HG03139 (cell line): ENCODE results near the gene CALY.

Experiments used
- ATAC-seq: cut with Tn5 transposase; IDR thresholded peaks from one replicate; pipeline ENCODE4 v1.9.1; 2021; ENCODE audit not compliant: unreplicated experiment

Gene CALY

DNA sequence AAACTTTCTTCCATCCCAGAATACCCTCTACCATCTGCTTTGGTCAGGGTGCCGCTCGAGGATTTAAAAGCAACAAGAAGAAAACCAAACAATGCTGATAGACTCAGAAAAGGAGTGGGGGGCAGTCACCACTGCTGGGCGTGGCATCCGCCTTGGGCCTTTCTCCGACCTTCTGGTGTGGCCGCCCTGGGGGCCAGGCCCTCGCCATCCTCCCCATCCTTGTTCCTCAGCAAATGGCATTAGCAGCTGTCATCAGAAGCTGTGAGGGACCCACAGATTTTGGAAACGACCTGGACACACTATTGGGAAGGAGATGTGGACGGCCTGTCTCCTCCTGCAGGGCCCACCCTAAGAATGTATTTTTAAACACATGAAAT, 23.9 kb downstream of the CALY start:
- ATAC-seq: no peak

DNA sequence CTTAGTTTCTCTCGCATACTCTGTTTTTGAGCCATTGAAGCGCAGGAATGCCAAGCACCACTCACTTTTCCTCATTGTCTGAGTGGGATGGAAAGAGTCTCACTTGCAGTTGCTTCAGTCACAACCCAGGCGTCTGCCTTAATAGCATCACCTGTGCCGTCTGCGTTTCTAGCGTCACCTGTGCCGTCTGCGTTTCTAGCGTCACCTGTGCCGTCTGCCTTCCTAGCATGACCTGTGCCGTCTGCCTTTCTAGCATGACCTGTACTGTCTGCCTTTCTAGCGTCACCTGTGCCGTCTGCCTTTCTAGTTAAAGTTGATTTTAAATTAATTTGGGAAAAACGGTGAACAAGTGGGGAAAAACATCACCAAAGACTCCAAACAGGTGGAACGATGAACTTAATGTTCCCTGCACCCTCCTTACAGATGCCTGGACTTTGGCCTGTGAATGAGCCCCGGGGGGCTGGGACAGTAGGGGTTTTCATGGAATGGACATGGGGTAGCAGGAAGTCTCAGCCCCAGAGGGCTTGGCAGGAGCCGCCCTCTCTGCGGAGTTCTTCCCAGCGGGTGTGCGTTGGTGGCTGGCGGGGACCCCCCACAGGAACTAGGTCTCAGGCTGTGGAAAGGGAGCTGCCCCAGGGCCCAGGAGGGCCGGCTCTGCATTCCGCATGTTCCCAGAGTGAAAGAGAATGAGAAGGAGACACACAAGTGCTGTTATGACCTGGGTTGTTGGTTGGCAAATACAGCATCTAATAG, 24.5 kb downstream of the CALY start:
- no peak for ATAC-seq

DNA sequence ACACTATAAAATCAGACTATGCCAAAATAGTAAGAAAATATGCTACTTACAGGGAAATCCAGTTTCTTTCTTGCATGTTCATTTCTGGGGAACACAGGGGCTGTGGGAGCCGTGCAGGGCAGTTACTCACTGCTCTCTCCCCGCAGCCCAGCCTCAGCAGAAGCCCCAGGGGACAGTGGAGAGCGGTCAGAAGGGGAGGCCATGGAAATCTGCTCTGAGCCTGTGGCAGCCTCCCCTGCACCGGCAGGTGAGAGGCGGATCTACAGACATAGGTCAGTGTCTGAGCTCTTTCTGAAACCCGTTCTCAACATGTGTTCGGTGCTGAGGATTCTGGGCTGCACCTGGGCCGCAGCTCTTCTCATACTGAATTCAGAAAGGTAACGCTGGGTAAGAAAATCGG, 25.1 kb downstream of the CALY start:
- no peak for ATAC-seq

DNA sequence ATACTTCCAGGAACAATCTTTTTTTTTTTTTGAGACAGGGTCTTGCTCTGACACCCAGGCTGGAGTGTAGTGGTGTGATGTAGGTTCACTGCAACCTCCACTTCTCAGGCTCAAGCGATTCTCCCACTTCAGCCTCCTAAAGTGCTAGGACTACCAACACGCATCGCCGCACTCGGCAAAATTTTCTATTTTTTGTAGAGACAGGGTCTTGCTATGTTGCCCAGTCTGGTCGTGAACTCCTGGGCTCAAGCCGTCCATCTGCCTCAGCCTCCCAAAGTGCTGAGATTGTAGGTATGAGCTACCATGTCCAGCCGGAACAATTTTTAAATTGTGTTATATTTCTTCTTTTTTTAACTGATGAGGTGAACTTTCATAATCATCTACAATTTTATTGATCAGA, 25.9 kb downstream of the CALY start:
- no peak for ATAC-seq

DNA sequence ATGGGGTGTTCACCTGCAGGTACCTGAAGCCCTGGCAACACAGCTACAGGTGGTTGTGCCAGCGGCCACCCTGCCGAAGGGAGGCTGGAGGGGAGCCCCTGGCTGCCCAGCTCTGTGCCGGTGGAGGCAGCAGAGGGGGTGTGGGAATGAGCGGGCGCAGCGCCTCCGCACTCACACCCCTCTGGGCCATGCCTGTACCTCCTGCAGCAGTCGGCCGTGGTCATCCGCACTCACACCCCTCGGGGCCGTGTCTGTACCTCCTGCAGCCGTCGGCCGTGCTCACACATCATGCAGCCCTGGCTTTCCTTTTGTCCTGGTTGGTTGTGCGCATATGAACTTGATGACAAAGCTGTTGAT, 26.3 kb downstream of the CALY start:
- ATAC-seq: no peak

DNA sequence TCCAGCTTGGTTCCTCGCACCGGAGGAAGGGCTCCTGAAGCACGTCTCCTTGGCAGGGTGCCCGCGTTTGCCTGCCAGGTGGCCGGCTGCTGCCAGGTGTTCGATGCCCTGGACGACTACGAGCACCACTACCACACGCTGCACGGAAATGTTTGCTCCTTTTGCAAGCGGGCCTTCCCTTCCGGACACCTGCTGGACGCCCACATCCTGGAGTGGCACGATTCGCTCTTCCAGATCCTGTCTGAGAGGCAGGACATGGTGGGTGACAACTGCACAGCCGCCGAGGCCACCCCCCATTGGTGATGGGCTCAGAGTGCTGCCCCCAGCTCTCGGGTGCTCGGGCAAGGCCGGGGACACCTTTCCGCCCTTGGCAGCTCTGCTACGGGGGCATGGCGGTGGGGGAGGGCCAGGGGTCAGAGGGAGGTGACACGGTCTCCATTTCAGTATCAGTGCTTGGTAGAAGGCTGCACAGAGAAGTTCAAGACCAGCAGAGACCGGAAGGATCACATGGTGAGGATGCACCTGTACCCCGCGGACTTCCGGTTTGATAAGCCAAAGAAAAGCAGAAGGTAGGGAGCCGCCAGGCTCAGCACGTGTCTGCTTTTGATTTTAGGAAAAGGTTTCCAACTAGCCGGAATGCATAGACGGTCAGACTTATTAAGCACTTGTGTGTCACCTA, 26.8 kb downstream of the CALY start:
- ATAC-seq: no peak

DNA sequence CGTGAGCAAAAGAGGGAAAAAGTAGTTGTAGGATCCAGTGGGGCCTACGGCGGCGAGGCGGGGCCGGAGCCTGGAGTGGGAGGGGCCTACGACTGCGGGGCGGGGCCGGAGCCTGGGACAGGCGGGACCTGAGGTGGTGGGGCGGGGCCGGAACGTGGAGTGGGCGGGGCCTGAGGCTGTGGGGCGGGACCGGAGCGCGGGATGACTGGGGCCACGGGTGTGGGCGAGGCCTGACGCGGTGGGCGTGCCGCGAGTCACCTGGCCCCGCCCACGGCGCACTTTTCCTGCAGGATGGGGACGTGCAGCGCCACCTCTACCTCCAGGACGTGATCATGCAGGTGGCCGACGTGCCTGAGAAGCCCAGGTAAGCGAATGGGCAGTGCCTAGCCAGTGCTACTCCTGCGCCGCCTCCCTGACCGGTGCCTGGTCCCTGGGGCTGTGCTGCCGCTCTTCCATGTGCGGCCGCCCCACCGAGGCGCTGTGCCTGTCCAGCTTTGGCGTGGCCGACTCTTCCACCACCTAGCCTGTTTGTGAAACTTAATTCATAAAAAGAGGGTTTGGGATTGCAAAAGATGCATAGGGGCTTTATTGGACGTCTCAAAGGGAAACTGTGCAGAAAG, 27.5 kb downstream of the CALY start:
- peak; percentile 75 for ATAC-seq

DNA sequence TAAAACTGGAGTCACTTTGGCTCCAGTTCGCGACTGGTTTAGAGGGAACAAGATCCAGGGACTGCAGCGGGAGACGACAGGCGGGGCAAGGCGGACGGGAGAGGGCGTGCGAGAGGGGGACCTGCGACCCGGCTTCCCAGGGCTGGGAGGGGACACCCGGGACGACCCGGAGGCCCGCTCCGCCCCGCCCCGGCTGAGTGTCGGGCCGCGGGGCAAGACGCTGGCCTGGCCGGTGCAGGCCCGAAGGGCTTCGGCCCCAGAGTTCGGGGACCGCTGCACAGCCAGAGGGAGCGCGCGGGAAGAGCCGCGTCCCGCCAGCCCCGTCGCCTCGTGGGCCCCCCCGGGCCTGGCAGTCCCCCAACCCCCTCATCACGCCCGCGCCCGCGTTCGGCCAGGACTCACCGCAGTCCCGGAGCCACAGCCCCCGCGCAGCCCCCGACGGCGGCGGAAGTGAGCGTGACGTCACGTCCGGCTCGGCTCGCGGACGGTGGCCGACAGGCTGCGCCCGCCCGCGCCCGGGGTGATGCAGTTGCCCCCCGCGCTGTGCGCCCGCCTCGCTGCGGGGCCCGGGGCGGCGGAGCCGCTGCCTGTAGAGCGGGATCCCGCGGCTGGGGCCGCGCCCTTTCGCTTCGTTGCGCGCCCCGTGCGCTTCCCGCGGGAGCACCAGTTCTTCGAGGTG, 28.1 kb downstream of the CALY start, which contains the start of the genes TUBGCP2 and ZNF511:
TSS of gene TUBGCP2 (minus strand) at position 452 of the 679 bp plus-strand sequence. CDS start 5,931 bp downstream, outside the sequence.
TSS of gene ZNF511 (plus strand) at position 494 of the 679 bp plus-strand sequence. CDS start at position 524, 30 bp downstream.
- ATAC-seq: peak; percentile 74

DNA sequence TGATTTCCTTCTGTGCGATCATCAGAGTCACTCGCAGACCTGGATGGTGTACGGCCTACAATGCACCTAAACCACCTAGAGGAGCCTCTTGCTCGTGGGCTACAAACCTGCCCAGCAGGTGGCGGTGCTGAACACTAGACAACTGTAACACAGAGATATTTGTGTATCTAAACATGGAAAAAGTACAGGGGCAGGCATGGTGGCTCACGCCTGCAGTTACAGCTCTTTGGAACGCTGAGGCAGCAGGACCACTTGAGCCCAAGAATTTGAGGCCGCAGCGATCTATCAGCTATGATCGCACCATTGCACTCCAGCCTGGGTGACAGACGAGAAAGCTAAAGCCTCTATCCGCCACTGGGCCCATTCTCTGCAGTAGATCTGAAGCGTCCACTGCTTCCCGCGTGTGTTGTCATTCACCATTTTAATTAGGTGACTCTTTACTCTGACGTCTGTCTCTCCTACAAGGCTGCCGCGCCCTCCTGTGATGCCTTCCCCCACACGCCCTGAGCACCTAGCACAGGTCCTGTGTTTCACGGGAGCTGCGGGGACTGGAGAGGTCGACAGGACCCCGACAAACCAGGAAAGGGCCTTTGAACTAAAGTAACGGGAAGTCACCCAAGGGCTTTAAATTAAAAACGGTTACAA, 28.8 kb downstream of the CALY start:
- peak; percentile 29 for ATAC-seq

DNA sequence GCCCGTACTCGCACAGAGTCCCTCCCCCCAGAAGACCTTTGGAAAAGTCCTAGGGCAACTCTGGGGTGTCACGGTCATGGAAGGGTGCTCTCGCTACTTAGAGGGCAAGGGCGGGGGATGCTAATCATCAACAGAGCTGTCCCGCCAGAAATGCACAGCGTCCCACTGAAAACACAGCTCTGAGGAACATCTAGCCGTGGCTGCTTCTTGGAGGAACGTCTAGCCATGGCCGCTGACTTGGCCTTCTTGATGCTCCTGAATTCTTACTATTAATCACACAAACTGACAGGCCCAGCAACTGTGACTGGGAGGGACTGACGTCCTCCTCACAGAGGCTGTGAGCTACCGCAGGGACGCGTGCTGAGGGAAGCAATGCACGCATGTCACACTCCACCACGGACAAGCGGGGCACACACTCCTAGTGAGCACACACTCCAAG, 29.7 kb downstream of the CALY start:
- ATAC-seq: no peak

DNA sequence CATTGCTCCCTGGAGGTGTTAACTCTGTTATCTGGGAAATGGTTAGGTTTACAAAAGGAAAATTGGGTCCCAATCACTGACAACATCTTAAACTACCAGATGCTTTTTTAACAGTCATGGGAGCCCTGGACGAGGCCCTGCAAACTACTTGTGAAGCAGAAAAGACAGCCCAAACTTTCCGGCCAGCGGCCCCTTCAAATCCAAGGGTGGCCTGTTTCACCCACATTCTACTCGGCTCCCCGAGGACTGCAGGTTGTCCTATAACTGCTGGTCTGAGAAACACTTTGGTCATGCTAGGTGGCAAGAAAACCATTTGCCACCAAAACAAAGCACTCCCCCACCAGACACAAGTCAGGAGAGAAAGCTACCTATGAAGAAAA, 30.6 kb downstream of the CALY start:
- no peak for ATAC-seq

DNA sequence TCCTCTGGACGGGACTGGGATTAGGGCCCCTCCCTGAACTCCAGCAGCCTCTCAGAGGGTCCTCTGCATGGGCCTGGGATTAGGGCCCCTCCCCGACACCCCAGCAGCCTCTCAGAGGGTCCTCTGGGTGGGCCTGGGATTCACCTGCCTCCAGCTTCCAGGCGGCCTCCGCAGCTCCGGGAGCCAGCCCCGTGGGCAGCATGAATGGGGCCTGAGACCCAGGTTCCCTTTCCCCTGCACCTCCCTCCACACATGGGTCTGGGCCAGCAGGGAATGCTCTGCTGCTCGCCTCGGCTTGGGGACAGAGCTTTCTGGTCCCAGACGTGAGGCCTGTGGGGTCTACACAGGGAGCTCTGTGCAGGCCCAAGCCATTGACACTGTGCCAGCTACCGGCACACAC, 33.5 kb downstream of the CALY start:
- no peak for ATAC-seq

DNA sequence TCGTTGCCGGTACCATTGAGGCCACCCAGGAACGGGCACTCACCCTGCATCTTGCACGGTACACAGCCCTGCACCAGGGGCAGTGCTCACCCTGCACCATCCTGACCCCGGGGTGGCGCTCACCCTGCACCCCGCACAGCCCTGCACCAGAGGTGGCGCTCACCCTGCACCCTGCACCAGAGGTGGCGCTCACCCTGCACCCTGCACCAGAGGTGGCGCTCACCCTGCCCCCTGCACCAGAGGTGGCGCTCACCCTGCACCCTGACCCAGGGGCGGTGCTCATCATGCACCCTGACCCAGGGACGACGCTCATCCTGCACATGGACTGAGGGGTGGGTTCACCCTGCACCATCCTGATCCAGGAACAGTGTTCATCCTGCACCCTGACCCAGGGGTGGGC, 34.5 kb downstream of the CALY start:
- ATAC-seq: no peak

DNA sequence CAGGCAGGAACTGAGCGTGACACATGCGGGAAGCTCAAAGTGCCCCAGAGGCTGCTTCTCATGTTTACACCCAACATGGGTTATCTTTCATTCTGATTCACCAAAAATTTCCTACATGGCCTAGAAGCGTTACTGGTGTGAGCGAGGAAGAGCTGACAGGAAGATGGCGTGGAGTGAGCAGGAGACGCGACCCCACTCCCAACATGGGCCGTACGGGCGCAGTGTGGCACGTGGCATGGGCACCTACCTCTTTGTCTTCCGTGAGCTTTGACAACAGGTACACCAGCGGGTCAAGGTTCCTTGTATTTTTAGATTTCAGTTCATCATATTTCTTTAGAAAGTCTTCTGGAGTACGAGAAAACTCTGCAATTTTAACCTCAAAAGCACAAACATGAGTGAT, 37.0 kb downstream of the CALY start:
- ATAC-seq: no peak

DNA sequence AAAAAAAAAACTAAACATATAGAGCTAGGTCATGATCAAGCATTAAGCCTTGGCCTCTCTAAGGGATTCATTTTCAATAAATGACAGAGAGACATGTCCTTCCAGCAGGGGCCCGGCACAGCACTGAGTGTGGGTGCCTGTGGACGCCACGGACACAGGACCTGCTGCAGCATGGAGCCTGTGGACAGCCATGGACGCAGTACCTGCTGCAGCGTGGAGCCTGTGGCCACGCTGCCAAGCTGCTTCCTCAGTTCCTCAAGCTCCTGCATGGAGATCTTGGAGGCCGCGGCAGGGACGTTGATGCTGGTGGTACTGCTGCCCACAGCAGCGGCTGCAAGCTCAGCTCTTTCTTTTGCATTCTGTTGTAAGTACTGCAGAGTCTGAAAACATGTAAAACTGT, 37.5 kb downstream of the CALY start:
- no peak for ATAC-seq

DNA sequence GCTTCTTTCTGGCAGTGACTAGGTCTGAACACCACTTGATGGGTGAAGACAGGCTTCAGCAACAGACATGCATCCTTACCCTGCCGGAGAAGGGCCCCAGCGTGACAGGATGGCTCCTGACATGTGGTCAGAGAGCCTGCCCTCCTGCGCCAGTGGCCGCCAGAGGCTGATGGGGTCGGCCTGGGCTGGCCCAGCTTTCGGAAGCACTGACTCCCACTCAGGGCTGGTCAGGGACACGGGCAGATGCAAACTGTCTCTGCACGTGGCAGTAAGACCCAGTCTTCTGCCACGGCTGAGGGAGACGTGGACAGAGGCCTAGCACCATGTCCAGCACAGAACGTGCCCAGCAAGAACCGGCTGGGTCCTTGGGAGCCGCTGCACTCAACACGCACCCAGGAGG, 38.2 kb downstream of the CALY start:
- ATAC-seq: no peak

DNA sequence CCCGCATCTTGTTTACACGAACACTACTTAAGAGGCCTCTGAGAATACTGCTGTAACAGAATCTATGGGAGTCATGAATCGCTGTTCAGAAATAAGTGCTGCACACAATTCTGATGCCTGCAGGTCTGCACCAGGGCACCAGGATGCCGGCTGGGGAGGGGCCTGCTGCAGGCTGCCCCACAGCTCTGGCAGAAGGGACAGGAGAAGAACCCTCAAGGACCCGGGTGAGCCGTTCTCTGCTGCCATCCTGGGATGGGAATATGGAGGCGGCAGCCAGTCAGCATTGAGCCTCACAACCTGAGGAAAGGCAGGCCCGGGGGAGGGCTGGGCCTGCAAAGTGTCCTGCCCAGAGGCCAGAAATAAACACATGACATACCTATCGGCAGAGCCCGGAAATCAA, 39.2 kb downstream of the CALY start:
- no peak for ATAC-seq

DNA sequence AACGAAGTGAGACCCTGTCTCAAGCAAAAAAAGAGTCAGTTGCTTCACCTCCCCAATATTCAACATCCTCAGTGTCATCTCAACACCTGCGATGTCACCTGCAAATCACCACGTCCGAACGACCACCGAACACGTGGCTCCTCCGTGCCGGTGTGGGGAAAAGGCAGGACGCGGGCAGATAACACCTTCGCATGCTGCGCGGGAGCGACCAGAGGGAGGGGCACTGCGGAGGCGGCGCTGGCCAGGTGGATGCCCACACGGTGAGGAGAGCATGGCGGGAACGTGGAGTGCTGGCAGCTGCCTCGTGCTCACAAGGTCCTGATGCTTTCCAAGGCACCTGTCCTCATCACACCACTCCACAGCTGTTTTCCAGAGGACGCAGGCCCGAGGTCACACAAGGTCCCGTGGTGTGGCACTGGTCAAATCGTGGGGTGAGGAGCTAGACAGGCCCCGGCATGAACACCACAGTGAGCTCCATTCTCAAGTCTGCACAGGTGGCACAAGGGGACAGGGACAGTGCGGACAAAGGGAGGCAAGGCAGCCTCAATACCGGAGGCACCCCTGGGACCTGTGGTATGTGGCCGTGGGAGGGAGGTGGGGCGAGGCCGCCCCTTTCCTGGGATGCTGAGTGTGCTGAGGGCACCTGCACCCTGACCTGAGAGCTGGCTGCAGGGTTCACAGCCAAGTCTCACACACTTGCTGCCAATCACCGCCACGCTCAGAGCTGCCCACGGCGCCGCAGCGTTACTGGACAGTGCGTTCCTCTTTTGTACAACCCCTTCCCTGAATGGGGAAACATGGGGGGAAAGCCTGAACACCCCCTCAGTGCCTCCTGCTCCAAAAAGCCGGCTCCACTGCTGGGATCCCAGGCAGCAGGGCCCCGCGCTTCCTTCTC, 41.0 kb downstream of the CALY start:
- ATAC-seq: no peak

DNA sequence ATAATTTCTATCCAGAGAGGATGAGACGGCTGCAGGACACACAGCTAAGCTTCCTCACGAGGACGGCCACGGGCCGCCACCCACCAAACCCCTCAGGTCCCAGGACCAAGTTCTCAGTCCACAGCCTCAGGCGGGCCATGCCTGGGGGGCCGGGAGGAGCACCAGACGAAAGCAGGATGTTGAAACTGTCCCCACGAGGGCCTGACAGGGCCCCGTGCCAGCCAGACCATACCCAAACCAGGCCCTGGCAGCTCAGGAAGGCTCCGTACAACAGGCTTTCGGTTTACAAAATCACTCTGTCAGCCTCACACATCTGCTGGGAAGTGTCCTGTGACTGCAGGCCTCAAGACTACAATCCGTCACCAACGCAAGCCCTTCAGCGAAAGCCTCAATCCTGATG, 42.5 kb downstream of the CALY start:
- ATAC-seq: no peak

DNA sequence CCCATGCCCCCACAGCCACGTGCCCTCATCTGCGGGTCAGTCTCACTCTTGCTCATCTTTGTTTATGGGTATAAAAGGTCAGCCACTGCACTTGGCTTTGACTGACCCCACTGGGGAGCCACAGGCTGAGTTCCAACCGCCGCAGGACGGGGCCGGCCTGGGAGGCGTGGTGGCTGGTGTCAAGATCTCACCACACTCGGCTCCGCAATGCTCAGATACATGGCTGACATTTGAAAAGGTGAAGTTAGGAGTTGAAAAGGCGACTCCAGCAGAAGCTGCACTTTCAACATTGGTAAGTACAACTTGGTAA, 42.9 kb downstream of the CALY start:
- no peak for ATAC-seq
